C4-2B (cell line): ENCODE results near the gene LTBP1.

ENCODE experiments used
- ZFX ChIP-seq: fragments of 450-650 bp; IDR thresholded peaks from 2 replicates; pipeline ENCODE4 v1.6.1; 2017
- TF ChIP-seq, protein P1 (sequence below): fragments of 450-650 bp; conservative IDR thresholded peaks from 2 replicates; pipeline ENCODE4 v1.5.1; 2017; ENCODE audit warnings: mild to moderate bottlenecking

- TF ChIP-seq, protein P1, sequence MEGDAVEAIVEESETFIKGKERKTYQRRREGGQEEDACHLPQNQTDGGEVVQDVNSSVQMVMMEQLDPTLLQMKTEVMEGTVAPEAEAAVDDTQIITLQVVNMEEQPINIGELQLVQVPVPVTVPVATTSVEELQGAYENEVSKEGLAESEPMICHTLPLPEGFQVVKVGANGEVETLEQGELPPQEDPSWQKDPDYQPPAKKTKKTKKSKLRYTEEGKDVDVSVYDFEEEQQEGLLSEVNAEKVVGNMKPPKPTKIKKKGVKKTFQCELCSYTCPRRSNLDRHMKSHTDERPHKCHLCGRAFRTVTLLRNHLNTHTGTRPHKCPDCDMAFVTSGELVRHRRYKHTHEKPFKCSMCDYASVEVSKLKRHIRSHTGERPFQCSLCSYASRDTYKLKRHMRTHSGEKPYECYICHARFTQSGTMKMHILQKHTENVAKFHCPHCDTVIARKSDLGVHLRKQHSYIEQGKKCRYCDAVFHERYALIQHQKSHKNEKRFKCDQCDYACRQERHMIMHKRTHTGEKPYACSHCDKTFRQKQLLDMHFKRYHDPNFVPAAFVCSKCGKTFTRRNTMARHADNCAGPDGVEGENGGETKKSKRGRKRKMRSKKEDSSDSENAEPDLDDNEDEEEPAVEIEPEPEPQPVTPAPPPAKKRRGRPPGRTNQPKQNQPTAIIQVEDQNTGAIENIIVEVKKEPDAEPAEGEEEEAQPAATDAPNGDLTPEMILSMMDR = no peak
- no peak for TF ChIP-seq ZFX
Observed at GRCh38 chr2:33421820-33422219, 475.1 kb downstream of the LTBP1 start.
